ENCODE measurements around the gene IL17B.
A peak's percentile ranks its signal among the peaks of the same experiment; 100 is the strongest.

Gene IL17B

DNA sequence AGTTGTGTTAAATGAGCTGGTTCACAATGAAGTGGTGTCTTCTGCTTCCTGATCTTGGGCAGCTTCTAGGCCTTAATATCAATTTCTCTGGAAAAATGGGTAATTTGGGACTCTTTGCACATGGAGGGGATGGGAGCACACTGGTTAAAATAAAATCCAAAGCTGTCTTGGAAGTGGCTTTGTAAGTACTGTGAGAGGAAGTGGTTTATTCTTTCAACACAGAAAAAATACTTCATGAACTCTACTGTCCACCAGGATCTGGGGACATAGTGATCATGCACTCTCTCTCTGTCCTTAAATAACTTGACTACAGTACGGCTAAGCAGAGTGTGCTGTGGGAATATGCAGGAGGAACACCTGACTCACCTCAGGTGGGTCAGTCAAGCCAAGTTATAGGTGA is 18.8 kb downstream of the IL17B start:
- H3K4me1 ChIP-seq, result peaks cover 35% of the 10 kb centered on the region
- no peak overlapping the region for H3K4me2 ChIP-seq
- no peaks in the 10 kb centered on the region for H3K27me3 ChIP-seq

GRCh38 chr5:149358868-149359495 is 20.1 kb downstream of the IL17B start:
- TF ChIP-seq Cebpa-rat (IDR thresholded peaks at IDR 0.05), result no peak
- H3K4me2 ChIP-seq, result peak overlapping the region; percentile 90
- H3K27ac ChIP-seq, result no peak overlapping the region
- H4K20me1 ChIP-seq, result peaks cover under 1% of the 10 kb centered on the region; the same call in 1 of the 2 replicates
- peak overlapping the region; percentile 80 for H3K9ac ChIP-seq
- H3K4me3 ChIP-seq, result peak overlapping the region; percentile 79
- peaks cover 46% of the 10 kb centered on the region for H3K4me1 ChIP-seq
- H3K27me3 ChIP-seq, result no peaks in the 10 kb centered on the region
- peaks cover 33% of the 10 kb centered on the region for H3K36me3 ChIP-seq
- no peaks in the 10 kb centered on the region for H3K9me3 ChIP-seq

More for the DNA sequence above, 18.8 kb downstream of the IL17B start:
- peaks cover 26% of the 10 kb centered on the region for H3K36me3 ChIP-seq
- H3K9me3 ChIP-seq, result no peaks in the 10 kb centered on the region
- no peaks in the 10 kb centered on the region; the same call in 1 of the 2 replicates for H4K20me1 ChIP-seq
- no peak for TF ChIP-seq Cebpa-rat (IDR thresholded peaks at IDR 0.05)
- H3K27ac ChIP-seq, result no peak overlapping the region
- H3K4me3 ChIP-seq, result no peak overlapping the region
- no peak overlapping the region; the same call in 1 of the 2 replicates for H3K9ac ChIP-seq

DNA sequence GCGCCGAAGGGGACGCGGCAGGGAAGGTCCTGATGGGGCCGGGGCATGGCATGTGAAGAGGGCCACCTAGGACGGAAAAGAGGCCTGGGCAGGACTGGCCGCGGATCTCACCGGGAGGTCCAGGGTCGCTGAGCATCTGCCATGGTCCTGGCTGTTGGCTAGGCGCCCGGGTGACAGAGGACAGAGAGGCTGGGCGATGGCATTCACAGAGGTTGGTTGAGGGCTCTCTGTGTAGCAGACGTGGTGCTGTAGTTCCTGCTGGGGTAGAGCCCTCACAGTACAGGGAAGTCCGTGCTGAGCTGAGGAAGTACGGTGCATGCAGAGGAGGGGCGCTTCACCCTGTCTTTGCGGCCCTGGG is 20.8 kb downstream of the IL17B start:
- Histone ChIP-seq H3K36me3 (peaks cover 35% of the 10 kb centered on the region), H3K27ac (peak overlapping the region; percentile 80), H3K4me3 (peak overlapping the region; percentile 79), H3K27me3 (no peaks in the 10 kb centered on the region), H3K4me2 (peak overlapping the region; percentile 90), H3K9ac (peak overlapping the region; percentile 80), H4K20me1 (peaks cover 7% of the 10 kb centered on the region), H3K4me1 (peaks cover 53% of the 10 kb centered on the region), H3K9me3 (no peaks in the 10 kb centered on the region)
- no peak for TF ChIP-seq Cebpa-rat (IDR thresholded peaks at IDR 0.05)

DNA sequence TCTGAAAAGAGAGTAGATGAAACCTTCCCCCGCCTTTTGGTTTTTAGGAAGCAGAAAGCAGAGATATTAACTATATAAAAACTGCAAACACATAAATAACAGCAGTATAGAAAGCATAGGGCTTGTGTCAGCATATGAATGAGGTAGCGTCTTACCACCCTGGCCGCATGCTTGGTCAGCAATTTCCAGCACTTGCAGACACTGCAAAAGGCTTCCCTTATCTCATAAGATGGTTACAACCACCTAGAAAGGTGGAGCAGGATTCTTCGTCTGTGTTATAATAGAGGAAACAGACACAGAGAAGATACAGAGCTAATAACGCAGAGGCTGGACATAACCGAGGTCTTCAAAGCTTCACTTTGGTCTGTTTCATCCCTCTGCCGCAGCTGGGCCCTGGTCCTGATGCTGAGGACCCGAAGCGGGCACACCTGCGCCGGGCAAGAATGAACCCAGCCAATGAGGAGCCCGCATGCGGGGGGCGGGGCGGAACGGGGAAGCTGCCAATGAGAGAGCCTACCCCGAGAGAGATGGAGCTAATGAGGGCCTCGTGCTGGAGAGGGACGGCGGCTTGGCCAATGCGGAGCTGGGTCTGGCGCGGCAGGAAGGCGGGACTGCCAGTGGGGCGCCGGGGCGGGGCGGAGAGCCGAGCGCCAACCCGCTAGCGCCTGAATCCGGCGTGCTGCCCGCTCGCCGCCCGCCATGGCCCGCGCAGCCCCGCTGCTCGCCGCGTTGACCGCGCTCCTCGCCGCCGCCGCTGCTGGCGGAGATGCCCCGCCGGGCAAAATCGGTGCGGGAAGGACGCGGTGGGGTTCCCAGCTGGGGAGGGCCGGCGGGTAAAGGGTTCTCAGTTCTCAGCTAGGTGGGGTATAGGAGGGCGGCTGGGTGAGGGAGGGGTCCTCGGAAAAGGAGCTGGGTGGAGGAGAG is 21.5 kb downstream of the IL17B start, which contains the start of gene PCYOX1L:
Gene PCYOX1L (plus strand): TSS at position 677 of the 924 bp plus-strand sequence. CDS start 23 bp downstream, at position 700.
- H3K4me1 ChIP-seq, result peaks cover 54% of the 10 kb centered on the region
- TF ChIP-seq Cebpa-rat (IDR thresholded peaks at IDR 0.05), result no peak
- no peaks in the 10 kb centered on the region for H3K9me3 ChIP-seq
- H3K9ac ChIP-seq, result peak within 1 kb of the TSS; percentile 80
- H3K27me3 ChIP-seq, result no peaks in the 10 kb centered on the region
- peak within 1 kb of the TSS; percentile 90 for H3K4me2 ChIP-seq
- peaks cover 14% of the 10 kb centered on the region for H4K20me1 ChIP-seq
- peak within 1 kb of the TSS; percentile 79 for H3K4me3 ChIP-seq
- peaks cover 34% of the 10 kb centered on the region for H3K36me3 ChIP-seq
- H3K27ac ChIP-seq, result peak within 1 kb of the TSS; percentile 80

DNA sequence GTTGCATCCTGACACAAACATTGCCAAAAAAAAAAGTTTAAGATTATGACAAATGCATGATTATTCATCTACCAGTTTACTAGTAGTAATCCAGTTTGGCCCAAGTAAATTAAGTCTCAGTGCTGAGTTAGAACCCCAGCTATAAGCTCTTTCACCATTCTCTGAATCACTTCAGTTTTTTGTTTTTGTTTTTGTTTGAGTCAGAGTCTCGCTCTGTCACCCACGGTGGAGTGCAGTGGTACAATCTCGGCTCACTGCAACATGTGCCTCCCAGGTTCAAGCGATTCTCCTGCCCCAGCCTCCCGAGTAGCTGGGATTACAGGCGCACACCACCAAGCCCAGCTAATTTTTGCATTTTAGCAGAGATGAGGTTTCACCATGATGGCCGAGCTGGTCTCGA is 22.7 kb downstream of the IL17B start:
- no peaks in the 10 kb centered on the region for H3K9me3 ChIP-seq
- H3K4me2 ChIP-seq, result no peak overlapping the region
- H3K9ac ChIP-seq, result no peak overlapping the region
- TF ChIP-seq Cebpa-rat (IDR thresholded peaks at IDR 0.05), result no peak
- H3K27ac ChIP-seq, result no peak overlapping the region
- H3K36me3 ChIP-seq, result peaks cover 44% of the 10 kb centered on the region
- H3K4me3 ChIP-seq, result no peak overlapping the region
- no peaks in the 10 kb centered on the region for H3K27me3 ChIP-seq
- peaks cover 15% of the 10 kb centered on the region for H4K20me1 ChIP-seq
- peaks cover 54% of the 10 kb centered on the region for H3K4me1 ChIP-seq

DNA sequence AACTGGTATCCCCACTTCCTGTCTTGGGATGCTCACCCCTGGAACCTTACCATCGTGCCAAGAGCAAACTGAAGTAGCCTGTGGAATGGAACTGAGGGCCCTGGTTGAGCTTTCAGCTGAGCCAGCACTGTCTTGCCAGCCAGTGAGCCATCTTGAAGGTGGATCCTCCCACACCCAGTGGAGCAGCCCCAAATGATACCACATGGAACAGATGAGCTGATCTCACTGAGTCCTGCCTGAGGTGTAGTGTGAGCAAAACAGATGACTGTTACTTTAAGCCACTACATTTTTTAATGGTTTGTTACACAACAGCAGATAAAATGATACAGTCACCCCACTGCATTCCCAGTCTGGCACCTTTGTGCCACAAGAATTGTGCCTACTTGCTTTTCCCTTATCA is 23.4 kb downstream of the IL17B start:
- Histone ChIP-seq H3K27me3 (no peaks in the 10 kb centered on the region), H3K36me3 (peaks cover 52% of the 10 kb centered on the region), H3K4me3 (no peak overlapping the region), H3K9me3 (no peaks in the 10 kb centered on the region), H3K4me2 (no peak overlapping the region), H3K4me1 (peaks cover 54% of the 10 kb centered on the region), H3K9ac (no peak overlapping the region), H4K20me1 (peaks cover 21% of the 10 kb centered on the region), H3K27ac (no peak overlapping the region)
- TF ChIP-seq Cebpa-rat (IDR thresholded peaks at IDR 0.05), result no peak

- Histone ChIP-seq H3K9ac (no peak overlapping the region), H3K27me3 (no peaks in the 10 kb centered on the region), H3K9me3 (no peaks in the 10 kb centered on the region), H3K27ac (0 out of 2 replicates have a peak overlapping the region, but pooled peaks have one; percentile 5), H3K4me3 (no peak overlapping the region), H3K4me2 (peak overlapping the region; percentile 57), H3K4me1 (peaks cover 39% of the 10 kb centered on the region), H4K20me1 (peaks cover 21% of the 10 kb centered on the region), H3K36me3 (peaks cover 69% of the 10 kb centered on the region)
- no peak for TF ChIP-seq Cebpa-rat (IDR thresholded peaks at IDR 0.05)
Measured at GRCh38 chr5:149353911-149354310, 25.2 kb downstream of the IL17B start.

DNA sequence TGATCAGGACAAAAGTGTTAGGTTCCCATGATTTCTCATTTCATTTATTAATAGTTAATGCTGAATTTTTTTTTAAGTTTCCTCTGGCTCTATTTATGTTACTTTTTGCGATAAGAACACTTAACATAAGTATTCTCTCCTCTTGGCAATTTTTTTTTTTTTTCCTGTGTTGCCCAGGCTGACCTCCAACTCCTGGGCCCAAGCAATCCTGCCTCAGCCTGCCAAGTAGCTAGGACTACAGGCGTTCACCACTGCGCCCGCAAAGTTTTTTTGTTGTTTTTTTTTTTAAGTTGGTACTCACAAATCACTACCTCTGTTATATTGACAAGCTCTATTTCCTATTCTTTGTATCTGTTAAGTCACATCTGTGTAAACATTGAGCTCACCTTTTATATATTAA is 26.9 kb downstream of the IL17B start:
- Histone ChIP-seq H3K36me3 (peaks cover 84% of the 10 kb centered on the region), H4K20me1 (peaks cover 25% of the 10 kb centered on the region), H3K4me3 (no peak overlapping the region), H3K4me2 (no peak overlapping the region), H3K9me3 (no peaks in the 10 kb centered on the region), H3K9ac (no peak overlapping the region), H3K4me1 (peaks cover 47% of the 10 kb centered on the region), H3K27me3 (no peaks in the 10 kb centered on the region), H3K27ac (no peak overlapping the region)
- TF ChIP-seq Cebpa-rat (IDR thresholded peaks at IDR 0.05), result no peak

GRCh38 chr5:149349382-149349781 is 29.7 kb downstream of the IL17B start:
- no peak overlapping the region for H3K27ac ChIP-seq

DNA sequence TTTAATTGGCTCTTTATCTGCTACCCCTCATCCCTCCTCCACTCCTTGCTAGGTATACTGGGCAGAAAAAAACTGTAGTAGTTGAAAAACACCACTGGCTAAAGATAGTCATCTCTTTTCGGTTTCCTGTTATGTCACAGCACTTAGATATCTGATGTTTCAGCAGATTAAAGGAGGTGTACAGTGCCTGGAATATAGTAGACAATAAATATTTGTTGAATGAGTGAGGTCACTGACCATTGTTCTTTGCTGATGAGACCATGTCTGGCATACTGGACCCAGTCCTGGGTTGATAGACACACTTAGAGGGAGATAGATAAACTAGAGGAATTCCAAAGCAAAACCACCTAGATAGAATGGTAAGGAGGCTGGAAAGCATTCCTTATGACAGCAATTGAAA is 30.6 kb downstream of the IL17B start:
- no peaks in the 10 kb centered on the region for H3K9me3 ChIP-seq
- peaks cover 54% of the 10 kb centered on the region for H3K4me1 ChIP-seq
- peaks cover 59% of the 10 kb centered on the region for H3K36me3 ChIP-seq
- H3K27me3 ChIP-seq, result no peaks in the 10 kb centered on the region
- no peak overlapping the region for H3K4me3 ChIP-seq
- no peak overlapping the region for H3K27ac ChIP-seq
- H4K20me1 ChIP-seq, result peaks cover 22% of the 10 kb centered on the region
- H3K4me2 ChIP-seq, result peak overlapping the region; percentile 80; the same call in 1 of the 2 replicates
- H3K9ac ChIP-seq, result no peak overlapping the region
- no peak for TF ChIP-seq Cebpa-rat (IDR thresholded peaks at IDR 0.05)

More at GRCh38 chr5:149349382-149349781, 29.7 kb downstream of the IL17B start:
- Histone ChIP-seq H3K36me3 (peaks cover 68% of the 10 kb centered on the region), H3K9ac (no peak overlapping the region), H3K27me3 (no peaks in the 10 kb centered on the region), H3K4me1 (peaks cover 54% of the 10 kb centered on the region), H3K4me3 (no peak overlapping the region), H4K20me1 (peaks cover 26% of the 10 kb centered on the region), H3K9me3 (no peaks in the 10 kb centered on the region), H3K4me2 (no peak overlapping the region)
- no peak for TF ChIP-seq Cebpa-rat (IDR thresholded peaks at IDR 0.05)

Data from BLaER1 (cell line).